ENCODE results near the gene MINDY4.

The MINDY4 gene

GRCh38 chr7:30846378-30846777, 75.2 kb downstream of the MINDY4 start:
- H3K9me3 Mint-ChIP-seq, result no peaks in the 10 kb centered on the region
- peaks cover 6% of the 10 kb centered on the region for H3K4me1 Mint-ChIP-seq (ENCODE audit: low read depth)
- intact Hi-C loops (cut with micrococcal nuclease), result no loop called here

GRCh38 chr7:30848121-30848855, 77.1 kb downstream of the MINDY4 start:
- Mint-ChIP-seq H3K9me3 (no peaks in the 10 kb centered on the region), H3K27ac (no peak overlapping the region), H3K36me3 (ENCODE audit: low read depth) (no peaks in the 10 kb centered on the region), H3K27me3 (no peaks in the 10 kb centered on the region), H3K4me1 (ENCODE audit: low read depth) (peaks cover 6% of the 10 kb centered on the region), H3K4me3 (no peak overlapping the region)
- intact Hi-C loops (cut with micrococcal nuclease), result no loop called here

More at GRCh38 chr7:30846378-30846777, 75.2 kb downstream of the MINDY4 start:
- Mint-ChIP-seq H3K27ac (no peak overlapping the region), H3K36me3 (ENCODE audit: low read depth) (no peaks in the 10 kb centered on the region), H3K4me3 (no peak overlapping the region), H3K27me3 (no peaks in the 10 kb centered on the region)

- H3K9me3 Mint-ChIP-seq, result no peaks in the 10 kb centered on the region
These were observed 78.3 kb downstream of the MINDY4 start for GRCh38 chr7:30849565-30849964.

GRCh38 chr7:30850426-30850825, 79.2 kb downstream of the MINDY4 start:
- Mint-ChIP-seq H3K27me3 (no peaks in the 10 kb centered on the region), H3K4me3 (no peak overlapping the region), H3K36me3 (ENCODE audit: low read depth) (no peaks in the 10 kb centered on the region), H3K9me3 (no peaks in the 10 kb centered on the region), H3K4me1 (ENCODE audit: low read depth) (peaks cover 6% of the 10 kb centered on the region), H3K27ac (no peak overlapping the region)
- intact Hi-C loops (cut with micrococcal nuclease), result no loop called here

More at GRCh38 chr7:30849565-30849964, 78.3 kb downstream of the MINDY4 start:
- Mint-ChIP-seq H3K4me1 (ENCODE audit: low read depth) (peaks cover 6% of the 10 kb centered on the region), H3K27me3 (no peaks in the 10 kb centered on the region), H3K4me3 (no peak overlapping the region), H3K27ac (no peak overlapping the region), H3K36me3 (ENCODE audit: low read depth) (no peaks in the 10 kb centered on the region)
- intact Hi-C loops (cut with micrococcal nuclease), result no loop called here

- intact Hi-C loops (cut with micrococcal nuclease), result no loop called here
- no peak overlapping the region for H3K27ac Mint-ChIP-seq
- no peaks in the 10 kb centered on the region for H3K36me3 Mint-ChIP-seq (ENCODE audit: low read depth)
- H3K4me1 Mint-ChIP-seq (ENCODE audit: low read depth), result no peaks in the 10 kb centered on the region
- no peak overlapping the region for H3K4me3 Mint-ChIP-seq
- H3K27me3 Mint-ChIP-seq, result no peaks in the 10 kb centered on the region
- H3K9me3 Mint-ChIP-seq, result no peaks in the 10 kb centered on the region
These were observed 80.6 kb downstream of the MINDY4 start for GRCh38 chr7:30851651-30852307.

- H3K36me3 Mint-ChIP-seq (ENCODE audit: low read depth), result no peaks in the 10 kb centered on the region
- no peak overlapping the region for H3K27ac Mint-ChIP-seq
- H3K4me3 Mint-ChIP-seq, result no peak overlapping the region
- H3K4me1 Mint-ChIP-seq (ENCODE audit: low read depth), result no peaks in the 10 kb centered on the region
- no peaks in the 10 kb centered on the region for H3K27me3 Mint-ChIP-seq
- H3K9me3 Mint-ChIP-seq, result no peaks in the 10 kb centered on the region
- intact Hi-C loops (cut with micrococcal nuclease), result no loop called here
These were observed 81.1 kb downstream of the MINDY4 start for GRCh38 chr7:30852308-30852684.

- no peak overlapping the region for H3K4me3 Mint-ChIP-seq
- no peaks in the 10 kb centered on the region for H3K27me3 Mint-ChIP-seq
- H3K36me3 Mint-ChIP-seq (ENCODE audit: low read depth), result no peaks in the 10 kb centered on the region
- H3K9me3 Mint-ChIP-seq, result no peaks in the 10 kb centered on the region
- no peak overlapping the region for H3K27ac Mint-ChIP-seq
- intact Hi-C loops (cut with micrococcal nuclease), result no loop called here
- no peaks in the 10 kb centered on the region for H3K4me1 Mint-ChIP-seq (ENCODE audit: low read depth)
These were observed 81.6 kb downstream of the MINDY4 start for GRCh38 chr7:30852744-30853288.

- no peaks in the 10 kb centered on the region for H3K27me3 Mint-ChIP-seq
- H3K9me3 Mint-ChIP-seq, result no peaks in the 10 kb centered on the region
These were observed 82.4 kb downstream of the MINDY4 start for GRCh38 chr7:30853576-30853975.

GRCh38 chr7:30855936-30856335, 84.7 kb downstream of the MINDY4 start:
- no peaks in the 10 kb centered on the region for H3K27me3 Mint-ChIP-seq
- intact Hi-C loops (cut with micrococcal nuclease), result no loop called here
- H3K36me3 Mint-ChIP-seq (ENCODE audit: low read depth), result no peaks in the 10 kb centered on the region
- H3K4me3 Mint-ChIP-seq, result no peak overlapping the region
- no peaks in the 10 kb centered on the region for H3K4me1 Mint-ChIP-seq (ENCODE audit: low read depth)
- H3K27ac Mint-ChIP-seq, result no peak overlapping the region
- no peaks in the 10 kb centered on the region for H3K9me3 Mint-ChIP-seq

More at GRCh38 chr7:30853576-30853975, 82.4 kb downstream of the MINDY4 start:
- H3K36me3 Mint-ChIP-seq (ENCODE audit: low read depth), result no peaks in the 10 kb centered on the region
- no peaks in the 10 kb centered on the region for H3K4me1 Mint-ChIP-seq (ENCODE audit: low read depth)
- H3K4me3 Mint-ChIP-seq, result no peak overlapping the region
- H3K27ac Mint-ChIP-seq, result no peak overlapping the region
- intact Hi-C loops (cut with micrococcal nuclease), result no loop called here

- H3K36me3 Mint-ChIP-seq (ENCODE audit: low read depth), result no peaks in the 10 kb centered on the region
- intact Hi-C loops (cut with micrococcal nuclease), result no loop called here
- H3K27me3 Mint-ChIP-seq, result no peaks in the 10 kb centered on the region
- H3K4me3 Mint-ChIP-seq, result no peak overlapping the region
- no peaks in the 10 kb centered on the region for H3K4me1 Mint-ChIP-seq (ENCODE audit: low read depth)
- H3K27ac Mint-ChIP-seq, result no peak overlapping the region
- H3K9me3 Mint-ChIP-seq, result no peaks in the 10 kb centered on the region
These were observed 87.4 kb downstream of the MINDY4 start for GRCh38 chr7:30858576-30858975.

- Mint-ChIP-seq H3K27ac (no peak overlapping the region), H3K4me1 (ENCODE audit: low read depth) (no peaks in the 10 kb centered on the region), H3K9me3 (no peaks in the 10 kb centered on the region), H3K4me3 (no peak overlapping the region), H3K36me3 (ENCODE audit: low read depth) (no peaks in the 10 kb centered on the region), H3K27me3 (no peaks in the 10 kb centered on the region)
- intact Hi-C loops (cut with micrococcal nuclease), result no loop called here
These were observed 88.2 kb downstream of the MINDY4 start for GRCh38 chr7:30859202-30859939.

- no peak overlapping the region for H3K4me3 Mint-ChIP-seq
- no peaks in the 10 kb centered on the region for H3K9me3 Mint-ChIP-seq
- no peaks in the 10 kb centered on the region for H3K36me3 Mint-ChIP-seq (ENCODE audit: low read depth)
- no peaks in the 10 kb centered on the region for H3K27me3 Mint-ChIP-seq
- intact Hi-C loops (cut with micrococcal nuclease), result no loop called here
- no peaks in the 10 kb centered on the region for H3K4me1 Mint-ChIP-seq (ENCODE audit: low read depth)
- no peak overlapping the region for H3K27ac Mint-ChIP-seq
These were observed 88.8 kb downstream of the MINDY4 start for GRCh38 chr7:30859940-30860496.

- Mint-ChIP-seq H3K36me3 (ENCODE audit: low read depth) (no peaks in the 10 kb centered on the region), H3K27ac (no peak overlapping the region), H3K27me3 (no peaks in the 10 kb centered on the region), H3K4me3 (no peak overlapping the region), H3K9me3 (no peaks in the 10 kb centered on the region), H3K4me1 (ENCODE audit: low read depth) (no peaks in the 10 kb centered on the region)
- intact Hi-C loops (cut with micrococcal nuclease), result no loop called here
These were observed 90.4 kb downstream of the MINDY4 start for GRCh38 chr7:30861612-30862011.
